Activated CD8-positive, alpha-beta memory T cell treated with anti-CD3 and anti-CD28 coated beads, Interleukin-2, amount 50 U/mL, for 24 hours (primary cell): ENCODE results near the gene RANGRF.

Experiments
- DNase-seq: peaks from one replicate; pipeline ENCODE4 v3.0.0-alpha.2; 2020; ENCODE audit errors: extremely low read depth

The RANGRF gene

GRCh38 chr17:8314797-8315763, 26.6 kb downstream of the RANGRF start:
- no peak for DNase-seq

- DNase-seq = no peak
These were observed 27.3 kb downstream of the RANGRF start for GRCh38 chr17:8315764-8316217.

GRCh38 chr17:8318010-8318935, 29.8 kb downstream of the RANGRF start:
- no peak for DNase-seq

GRCh38 chr17:8320262-8320661, 31.8 kb downstream of the RANGRF start:
- DNase-seq = no peak

- no peak for DNase-seq
These were observed 32.5 kb downstream of the RANGRF start for GRCh38 chr17:8320990-8321389.

GRCh38 chr17:8322061-8322460, 33.6 kb downstream of the RANGRF start:
- no peak for DNase-seq

GRCh38 chr17:8324132-8324531, 35.7 kb downstream of the RANGRF start:
- no peak for DNase-seq

- no peak for DNase-seq
These were observed 36.5 kb downstream of the RANGRF start for GRCh38 chr17:8324923-8325322.

- DNase-seq = no peak
These were observed 38.2 kb downstream of the RANGRF start for GRCh38 chr17:8326511-8327302.

GRCh38 chr17:8327303-8327649, 38.8 kb downstream of the RANGRF start:
- DNase-seq = no peak

- DNase-seq = no peak
These were observed 43.7 kb downstream of the RANGRF start for GRCh38 chr17:8332128-8332527.

GRCh38 chr17:8332688-8333087, 44.2 kb downstream of the RANGRF start:
- DNase-seq = no peak

GRCh38 chr17:8333281-8333680, 44.8 kb downstream of the RANGRF start:
- no peak for DNase-seq

GRCh38 chr17:8337802-8338752, 49.6 kb downstream of the RANGRF start:
- no peak for DNase-seq

GRCh38 chr17:8338753-8339140, 50.3 kb downstream of the RANGRF start:
- DNase-seq = no peak

GRCh38 chr17:8339540-8339939, 51.1 kb downstream of the RANGRF start, which contains the start of gene ODF4:
TSS of gene ODF4 (plus strand) at chr17:8339840. CDS start at chr17:8340052, 212 bp downstream.
- no peak for DNase-seq
